Testis (tissue), 3 donors: Measurements from ENCODE around the gene TYRP1. TPM values are rescaled to one million over a fixed set of nuclear protein-coding genes. Genes with fewer than 3 reads are reported as not detected.

ENCODE experiments used
- DNase-seq: peaks from one replicate; pipeline ENCODE4 v3.0.0-alpha.2; 2019
- H3K27ac ChIP-seq, 2 donors: fragments of 200-600 bp; sonication (generic); one replicate each; pipeline ENCODE4 v1.5.1; 2019
- H3K27me3 ChIP-seq: fragments of 200-600 bp; sonication (generic); one replicate; pipeline ENCODE4 v1.5.1; 2019
- H3K36me3 ChIP-seq: fragments of 200-600 bp; sonication (generic); one replicate; pipeline ENCODE4 v1.5.1; 2017; ENCODE audit warnings: low read depth; ENCODE audit errors: missing control alignments
- H3K4me1 ChIP-seq: fragments of 200-600 bp; sonication (generic); one replicate; pipeline ENCODE4 v1.5.1; 2019
- H3K4me3 ChIP-seq, 2 donors: fragments of 200-600 bp; sonication (generic); one replicate each; pipeline ENCODE4 v1.5.1; 2017 to 2019
- H3K9me3 ChIP-seq: fragments of 200-600 bp; sonication (generic); one replicate; pipeline ENCODE4 v1.5.1; 2017
- CTCF ChIP-seq, 3 experiments: fragments of 450-650 bp in 2 of 3; fragments of 200-600 bp in 1 of 3; sonication (generic) in 1 of 3; IDR thresholded peaks; one replicate each; pipeline ENCODE4 v1.5.1; 2016 to 2019; ENCODE audit warnings: antibody characterized with exemption in 3 of 3, mild to moderate bottlenecking in 2 of 3, moderate library complexity in 1 of 3
- POLR2A ChIP-seq: fragments of 450-650 bp; IDR thresholded peaks from one replicate; pipeline ENCODE4 v1.6.1; 2017; ENCODE audit warnings: antibody characterized with exemption, mild to moderate bottlenecking, moderate library complexity
- WGBS, 2 donors: methylation state at CpG; one replicate each; pipeline ENCODE4 v1.1.5; 2018; 5-methylcytosine and 5-hydroxymethylcytosine counted together
- intact Hi-C: fragments of 100-400 bp; cut with DNase I; formaldehyde crosslinking; loops from one replicate; pipeline ENCODE4 v1.15.1; 2023; ENCODE audit warnings: low total_unique reads
- polyA plus RNA-seq: library from polyadenylated mRNA; stranded (reverse); fragments of 350-450 nt; fragmentation: Illumina TruSeq; extraction: RNeasy Lipid Tissue Mini Kit (QIAGEN cat#74804); gene quantifications from one replicate; pipeline ENCODE4 v1.2.3, GENCODE V29; 2014; ENCODE audit warnings: low read depth, low replicate concordance; ENCODE audit not compliant: insufficient read depth
- total RNA-seq, 2 donors: library from RNA; depleted of rRNA; stranded (reverse); fragments of >200 nt; gene quantifications; one replicate each; pipeline ENCODE4 v1.2.3, GENCODE V29; 2016

Gene TYRP1
- total and polyA plus RNA-seq, 3 donors from 2014 or later: 0.68 to 2.0 (median 1.1) TPM

- 34 to 39% methylated on average over 4 of the region's 4 CpGs for WGBS, 2 donors
- DNase-seq: no peak
- intact Hi-C loops: no loop called here
- TF ChIP-seq CTCF (IDR thresholded peaks at IDR 0.05): no peak
- no peak for TF ChIP-seq POLR2A
- H3K4me1 ChIP-seq: no peaks in the 10 kb centered on the region
- no peak overlapping the region for H3K27ac ChIP-seq
- no peaks in the 10 kb centered on the region for H3K9me3 ChIP-seq
- H3K27me3 ChIP-seq: no peaks in the 10 kb centered on the region
- no peak overlapping the region for H3K4me3 ChIP-seq
- H3K36me3 ChIP-seq: no peaks in the 10 kb centered on the region
These were observed 5.1 kb downstream of the TYRP1 start for GRCh38 chr9:12698266-12698665.

DNA sequence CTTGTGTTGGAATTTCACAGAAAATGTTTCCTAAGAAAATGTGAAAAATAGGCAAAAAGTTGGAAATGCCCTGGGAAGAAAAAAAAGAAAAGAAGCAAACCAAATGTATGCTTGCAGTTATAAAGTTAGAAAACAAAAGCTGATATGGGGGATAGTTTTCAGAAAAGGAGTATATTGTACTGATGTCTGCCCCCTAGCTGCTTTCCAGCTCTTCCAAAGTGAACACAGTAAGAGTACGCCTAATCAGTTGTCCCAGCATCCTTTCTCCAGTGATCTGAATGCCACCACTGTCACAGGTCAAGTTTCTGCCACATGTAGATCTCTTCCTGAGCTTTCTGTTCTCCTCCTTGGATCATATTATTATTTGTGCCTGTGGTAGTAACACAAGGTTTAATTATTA, 5.8 kb downstream of the TYRP1 start:
- TF ChIP-seq POLR2A (no peak), CTCF (IDR thresholded peaks at IDR 0.05) (no peak)
- 89 to 92% methylated on average over 1 of the region's 1 CpG for WGBS, 2 donors

DNA sequence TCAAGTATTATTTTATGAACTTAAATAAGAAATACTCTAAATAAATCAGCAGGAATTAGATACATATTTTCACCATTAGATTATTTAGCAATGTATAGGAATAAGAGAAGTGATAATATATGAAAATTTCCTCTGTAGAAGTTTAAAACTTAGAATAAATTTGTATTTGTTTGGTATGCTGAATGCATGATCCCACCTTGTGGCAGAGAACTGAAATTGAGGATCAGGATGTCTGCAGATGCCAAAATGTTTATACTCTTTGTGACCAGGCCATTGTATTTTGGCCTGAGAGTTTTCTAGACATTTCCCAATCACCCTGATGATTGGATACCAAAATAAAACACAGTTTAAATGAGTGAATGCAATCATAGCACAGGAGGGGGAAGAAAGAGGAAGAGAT, 6.3 kb downstream of the TYRP1 start:
- intact Hi-C loops: no loop called here
- no peaks in the 10 kb centered on the region for H3K27me3 ChIP-seq
- H3K9me3 ChIP-seq: no peaks in the 10 kb centered on the region
- TF ChIP-seq POLR2A: no peak
- TF ChIP-seq CTCF (IDR thresholded peaks at IDR 0.05): no peak
- no peak for DNase-seq
- H3K4me1 ChIP-seq: no peaks in the 10 kb centered on the region
- no peak overlapping the region for H3K4me3 ChIP-seq
- H3K27ac ChIP-seq: no peak overlapping the region
- no peaks in the 10 kb centered on the region for H3K36me3 ChIP-seq

More for the DNA sequence above, 5.8 kb downstream of the TYRP1 start:
- Histone ChIP-seq H3K36me3 (no peaks in the 10 kb centered on the region), H3K27me3 (no peaks in the 10 kb centered on the region), H3K4me1 (no peaks in the 10 kb centered on the region), H3K4me3 (no peak overlapping the region), H3K27ac (no peak overlapping the region), H3K9me3 (no peaks in the 10 kb centered on the region)
- intact Hi-C loops: no loop called here
- DNase-seq: no peak

DNA sequence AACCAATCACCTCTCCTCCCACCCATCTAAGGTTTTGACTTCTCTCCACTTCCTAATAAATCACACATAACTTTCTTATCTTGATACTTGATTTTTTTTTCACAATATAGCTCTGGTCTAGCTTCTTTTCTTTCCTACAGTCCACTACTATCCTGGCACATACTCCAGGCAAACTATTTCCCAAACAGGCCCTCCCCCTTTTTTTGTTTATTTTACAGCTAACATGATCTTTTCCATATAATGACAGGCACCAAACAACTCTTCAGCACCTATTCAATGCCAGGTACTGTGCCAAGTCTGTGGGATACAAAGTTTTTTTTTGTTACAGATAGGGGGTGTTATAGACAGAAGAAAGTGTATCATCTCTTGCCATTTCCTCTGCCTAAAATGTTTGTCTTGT, 7.9 kb downstream of the TYRP1 start:
- H3K4me3 ChIP-seq: no peak overlapping the region
- DNase-seq: no peak
- H3K27ac ChIP-seq: no peak overlapping the region
- no peaks in the 10 kb centered on the region for H3K4me1 ChIP-seq
- no peak for TF ChIP-seq POLR2A
- TF ChIP-seq CTCF (IDR thresholded peaks at IDR 0.05): no peak
- no peaks in the 10 kb centered on the region for H3K36me3 ChIP-seq
- H3K27me3 ChIP-seq: no peaks in the 10 kb centered on the region
- H3K9me3 ChIP-seq: no peaks in the 10 kb centered on the region
- intact Hi-C loops: no loop called here

DNA sequence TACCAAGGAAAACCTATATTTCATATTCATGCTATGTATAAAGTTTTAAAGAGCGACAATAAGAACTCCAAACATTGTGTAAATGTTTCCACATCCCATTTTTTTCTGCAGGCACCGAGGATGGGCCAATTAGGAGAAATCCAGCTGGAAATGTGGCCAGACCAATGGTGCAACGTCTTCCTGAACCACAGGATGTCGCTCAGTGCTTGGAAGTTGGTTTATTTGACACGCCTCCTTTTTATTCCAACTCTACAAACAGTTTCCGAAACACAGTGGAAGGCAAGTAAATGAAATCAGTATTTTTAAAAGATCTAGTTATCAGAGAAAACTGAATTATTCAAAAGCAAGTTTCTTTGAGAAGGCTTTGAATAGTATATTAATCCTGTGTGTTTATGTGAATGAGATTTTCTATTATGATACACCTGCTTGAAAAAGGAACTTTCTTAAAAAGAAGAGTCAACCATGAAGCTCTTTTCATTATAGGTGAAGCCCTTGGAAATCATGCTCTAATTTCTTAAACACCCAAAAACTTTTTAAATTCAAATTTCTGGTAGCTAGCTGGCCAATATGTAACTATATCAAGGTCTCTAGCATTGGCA, 9.1 kb downstream of the TYRP1 start:
- DNase-seq: peak; percentile 27
- peak in 1 of 3 experiments; percentile 34 for TF ChIP-seq CTCF (IDR thresholded peaks at IDR 0.05)
- TF ChIP-seq POLR2A: no peak
- H3K9me3 ChIP-seq: no peaks in the 10 kb centered on the region
- H3K27me3 ChIP-seq: no peaks in the 10 kb centered on the region
- H3K4me3 ChIP-seq: no peak overlapping the region
- intact Hi-C loops: no loop called here
- no peaks in the 10 kb centered on the region for H3K36me3 ChIP-seq
- H3K4me1 ChIP-seq: no peaks in the 10 kb centered on the region
- H3K27ac ChIP-seq: no peak overlapping the region
- WGBS, 2 donors: 31 to 57% methylated on average over 6 of the region's 6 CpGs
